Endothelial cell of umbilical vein (primary cell): Measurements from ENCODE around the gene STEAP1. TPM values are rescaled to one million over a fixed set of nuclear protein-coding genes. Genes with fewer than 3 reads are reported as not detected.

ENCODE experiments used
- BruUV-seq: library from RNA; stranded (reverse); fragments of 400-500 nt; replicated peaks from 2 replicates; lab custom pipeline; 2021; lab: Mats Ljungman, UMichigan
- CTCF ChIA-PET: fragments of 300-600, 350-600 bp; sonication (Branson Sonifier 250); formaldehyde crosslinking; loops from one replicate; lab custom pipeline; 2021; ENCODE audit warnings: antibody characterized with exemption, inconsistent platforms; lab: Charles Lee
- POLR2A ChIA-PET: fragments of 300-600, 350-600 bp; sonication (Branson Sonifier 250); formaldehyde crosslinking; loops from one replicate; lab custom pipeline; 2021; ENCODE audit warnings: antibody characterized with exemption, inconsistent platforms; lab: Charles Lee
- DNase-seq: peaks from one replicate; pipeline ENCODE4 v3.0.0-alpha.2; 2011; ENCODE audit warnings: low read depth, low spot score
- FAIRE-seq: peaks from 2 replicates; lab custom pipeline; 2011; peaks lifted over from hg19 to GRCh38; lab: Jason Lieb, UNC
- H2AFZ ChIP-seq: 2 replicates; pipeline ENCODE4 v1.6.0; 2012; ENCODE audit warnings: low read depth, low read length, control low read depth, inconsistent platforms
- H3K27ac ChIP-seq: 2 replicates; pipeline ENCODE4 v1.5.1; 2011; ENCODE audit warnings: low read depth, mild to moderate bottlenecking, control low read depth, low read length, moderate library complexity; ENCODE audit not compliant: insufficient read depth
- H3K27me3 ChIP-seq, 2 experiments: 2 replicates each; pipeline versions ENCODE4 v1.6.0 to v1.6.1; 2011; ENCODE audit warnings: low read length in 2 of 2, mixed read lengths in 1 of 2; ENCODE audit not compliant: control insufficient read depth in 2 of 2, insufficient read depth in 2 of 2
- H3K36me3 ChIP-seq, 2 experiments: 2 replicates in 1 of 2; 3 replicates in 1 of 2; pipeline ENCODE4 v1.5.1; 2011; ENCODE audit warnings: low read length in 2 of 2, mild to moderate bottlenecking in 1 of 2, moderate library complexity in 1 of 2; ENCODE audit not compliant: control insufficient read depth in 2 of 2, insufficient read depth in 2 of 2; ENCODE audit errors: extremely low read depth in 1 of 2
- H3K4me1 ChIP-seq: 3 replicates; pipeline ENCODE4 v1.5.1; 2011; ENCODE audit warnings: mild to moderate bottlenecking, low read length; ENCODE audit not compliant: control insufficient read depth, insufficient read depth; ENCODE audit errors: extremely low read depth
- H3K4me2 ChIP-seq: 2 replicates; pipeline ENCODE4 v1.6.1; 2011; ENCODE audit warnings: low read length, control low read depth, mixed read lengths; ENCODE audit not compliant: insufficient read depth
- H3K4me3 ChIP-seq, 3 experiments: fragments of 200-600 bp in 1 of 3; sonication (generic), shearing (Covaris generic) in 1 of 3; replicated peaks in 1 of 3; 2 replicates each; pipeline ENCODE4 v1.5.1; 2011 to 2016; ENCODE audit warnings: control low read depth in 3 of 3, low read length in 3 of 3, mild to moderate bottlenecking in 2 of 3, inconsistent platforms in 1 of 3, low read depth in 1 of 3, moderate library complexity in 1 of 3; ENCODE audit not compliant: insufficient read depth in 1 of 3
- H3K79me2 ChIP-seq: 2 replicates; pipeline ENCODE4 v1.6.0; 2012; ENCODE audit warnings: low read length, inconsistent platforms; ENCODE audit not compliant: control insufficient read depth, insufficient read depth
- H3K9ac ChIP-seq: replicated peaks from 2 replicates; pipeline ENCODE3; 2011; ENCODE audit warnings: low read length, control low read depth; ENCODE audit not compliant: insufficient read depth; ENCODE audit errors: extremely low read depth
- H3K9me1 ChIP-seq: replicated peaks from 3 replicates; pipeline ENCODE4 v1.6.0; 2011; ENCODE audit warnings: mild to moderate bottlenecking, low read length; ENCODE audit not compliant: control insufficient read depth, insufficient read depth; ENCODE audit errors: extremely low read depth
- H3K9me3 ChIP-seq: replicated peaks from 2 replicates; pipeline ENCODE4 v1.5.1; 2012; ENCODE audit warnings: low read length, inconsistent platforms; ENCODE audit not compliant: control insufficient read depth, insufficient read depth
- H4K20me1 ChIP-seq: replicated peaks from 2 replicates; pipeline ENCODE3; 2011; ENCODE audit warnings: mild to moderate bottlenecking, low read length; ENCODE audit not compliant: control insufficient read depth, insufficient read depth; ENCODE audit errors: extremely low read depth
- CTCF ChIP-seq, 2 donors: IDR thresholded peaks; 1 replicate in 1 of 2; 2 replicates in 1 of 2; pipeline ENCODE4 v1.5.1; 2011; ENCODE audit warnings: low read length in 2 of 2, mild to moderate bottlenecking in 2 of 2, moderate library complexity in 2 of 2, control low read depth in 1 of 2, inconsistent platforms in 1 of 2, low read depth in 1 of 2; ENCODE audit not compliant: insufficient read depth in 1 of 2; ENCODE audit errors: extremely low read depth in 1 of 2
- EZH2 ChIP-seq: IDR thresholded peaks from 2 replicates; pipeline ENCODE4 v1.6.1; 2012; ENCODE audit warnings: borderline replicate concordance, low read depth, mild to moderate bottlenecking, moderate library complexity, low read length, inconsistent platforms; ENCODE audit not compliant: severe bottlenecking
- FOS ChIP-seq: IDR thresholded peaks from 2 replicates; pipeline ENCODE4 v1.6.1; 2011; ENCODE audit warnings: mild to moderate bottlenecking, low read length, moderate library complexity, borderline replicate concordance; ENCODE audit not compliant: insufficient read depth
- GATA2 ChIP-seq: IDR thresholded peaks from 2 replicates; pipeline ENCODE4 v1.7.0; 2011; ENCODE audit warnings: low read depth, mild to moderate bottlenecking, moderate library complexity, mixed read lengths, low read length; ENCODE audit not compliant: insufficient read length, insufficient read depth
- JUN ChIP-seq: IDR thresholded peaks from 2 replicates; pipeline ENCODE4 v1.6.1; 2011; ENCODE audit warnings: borderline replicate concordance, low read depth; ENCODE audit not compliant: insufficient read length, insufficient read depth
- MAX ChIP-seq: IDR thresholded peaks from 2 replicates; pipeline ENCODE4 v1.6.1; 2011; ENCODE audit not compliant: insufficient read depth, insufficient read length
- MYC ChIP-seq: IDR thresholded peaks from one replicate; pipeline ENCODE4 v1.6.1; 2011; ENCODE audit warnings: mild to moderate bottlenecking, low read depth, low read length
- POLR2A ChIP-seq: IDR thresholded peaks from 2 replicates; pipeline ENCODE4 v1.6.1; 2012; ENCODE audit warnings: low read depth, mild to moderate bottlenecking, control low read depth, low read length
- POLR2AphosphoS5 ChIP-seq: IDR thresholded peaks from 2 replicates; pipeline ENCODE4 v1.6.1; 2012; ENCODE audit warnings: low read depth, mild to moderate bottlenecking, control low read depth, low read length, moderate library complexity; ENCODE audit not compliant: insufficient read depth
- dilution Hi-C: fragments of 300-500 bp; cut with MboI; formaldehyde crosslinking; loops from one replicate; pipeline ENCODE4 v1.15.0; 2019; ENCODE audit warnings: low sequenced_read_pairs; ENCODE audit not compliant: extremely low pct_ligation_motif_present
- intact Hi-C: fragments of 100-400 bp; cut with micrococcal nuclease; formaldehyde crosslinking; loops from one replicate; pipeline ENCODE4 v1.10.0; 2022
- polyA plus RNA-seq, 4 experiments: library from polyadenylated mRNA; depleted of rRNA in 3 of 4; stranded (reverse) in 3 of 4; unstranded in 1 of 4; fragments of >200 nt; gene quantifications; 2 replicates each; pipeline versions ENCODE4 v1.2.1 to v1.2.3, GENCODE V29; 2011 to 2012; ENCODE audit warnings: missing spikeins in 1 of 4
- total RNA-seq: library from RNA; stranded (reverse); gene quantifications from 2 replicates; pipeline ENCODE4 v1.2.3, GENCODE V29; 2021

Gene STEAP1
- total and polyA plus RNA-seq, 2 donors (not counting 3 experiments of a cell fraction or from before 2014, with no cell fraction given) = 35.0 to 42.7 TPM

GRCh38 chr7:90180649-90181048 lies 26.4 kb downstream of the STEAP1 start:
- H3K4me3 ChIP-seq = no peak overlapping the region
- TF ChIP-seq POLR2A = no peak
- TF ChIP-seq MAX = no peak
- no peak for TF ChIP-seq JUN
- TF ChIP-seq CTCF (IDR thresholded peaks at IDR 0.05; ENCODE audit: extremely low read depth in 1 of 2, insufficient read depth in 1 of 2, low read depth in 1 of 2, low read length in 2 of 2) = no peak
- TF ChIP-seq MYC = no peak
- no peak for TF ChIP-seq FOS
- TF ChIP-seq EZH2 = no peak
- no peak for TF ChIP-seq POLR2AphosphoS5
- TF ChIP-seq GATA2 = no peak
- DNase-seq (peak; percentile 48), FAIRE-seq (peak; percentile 63)
- no peaks in the 10 kb centered on the region for H4K20me1 ChIP-seq
- H3K9me1 ChIP-seq = no peaks in the 10 kb centered on the region
- CTCF ChIA-PET = interaction anchor here (1.0 to 3.1 kb wide), 6 partner anchors 13 to 247 kb away, joined by 3 to 20 read pairs (median 4); partner anchors contain the start of genes STEAP1 and STEAP2
- no peaks in the 10 kb centered on the region for H3K36me3 ChIP-seq
- H3K27me3 ChIP-seq = no peaks in the 10 kb centered on the region
- H3K4me1 ChIP-seq = peaks cover 36% of the 10 kb centered on the region
- H3K9ac ChIP-seq = no peak overlapping the region
- dilution Hi-C loops (no loop called here), intact Hi-C loops (no loop called here)
- H2AFZ ChIP-seq = no peak overlapping the region
- no peaks in the 10 kb centered on the region for H3K9me3 ChIP-seq
- peak overlapping the region; percentile 93 for H3K27ac ChIP-seq
- H3K79me2 ChIP-seq = no peaks in the 10 kb centered on the region
- peak overlapping the region; percentile 85 for H3K4me2 ChIP-seq
- POLR2A ChIA-PET = no interaction called here
- BruUV-seq = no TSS peak
